Tibial artery (tissue), 4 donors: ENCODE results near the gene EHBP1.

Experiments used
- DNase-seq, 2 donors: peaks; one replicate each; pipeline ENCODE4 v3.0.0-alpha.2; 2019
- H3K27ac ChIP-seq, 2 donors: fragments of 200-600 bp; sonication (generic) in 1 of 2; 1 replicate in 1 of 2; 2 replicates in 1 of 2; pipeline ENCODE4 v1.5.1; 2018 to 2019; ENCODE audit warnings: mild to moderate bottlenecking in 1 of 2
- H3K27me3 ChIP-seq, 2 donors: fragments of 200-600 bp; sonication (generic) in 1 of 2; one replicate each; pipeline versions ENCODE4 v1.5.1 to v1.6.0; 2016 to 2019
- H3K36me3 ChIP-seq, 3 donors: fragments of 200-600 bp; sonication (generic) in 2 of 3; one replicate each; pipeline ENCODE4 v1.5.1; 2016 to 2019; ENCODE audit warnings: mild to moderate bottlenecking in 2 of 3
- H3K4me1 ChIP-seq, 4 donors: fragments of 200-600 bp; sonication (generic) in 2 of 4; 1 replicate in 3 of 4; 2 replicates in 1 of 4; pipeline ENCODE4 v1.5.1; 2016 to 2019
- H3K4me3 ChIP-seq, 2 donors: fragments of 200-600 bp; sonication (generic) in 1 of 2; 1 replicate in 1 of 2; 2 replicates in 1 of 2; pipeline ENCODE4 v1.5.1; 2018 to 2019; ENCODE audit warnings: mild to moderate bottlenecking in 2 of 2
- H3K9me3 ChIP-seq, 3 donors: fragments of 200-600 bp; sonication (generic) in 1 of 3; one replicate each; pipeline ENCODE4 v1.5.1; 2016 to 2019
- CTCF ChIP-seq, 2 experiments: fragments of 200-600 bp in 1 of 2; fragments of 450-650 bp in 1 of 2; IDR thresholded peaks; one replicate each; pipeline ENCODE4 v1.5.1; 2017 to 2019; ENCODE audit warnings: antibody characterized with exemption in 2 of 2, mild to moderate bottlenecking in 1 of 2, moderate library complexity in 1 of 2
- intact Hi-C: fragments of 100-400 bp; cut with DNase I; formaldehyde crosslinking; loops from one replicate; pipeline ENCODE4 v1.15.0; 2023; ENCODE audit warnings: low total_unique reads

The EHBP1 gene

GRCh38 chr2:62727259-62727867 is 21.9 kb downstream of the EHBP1 start:
- intact Hi-C loops: no loop called here
- Histone ChIP-seq H3K4me1 (peaks cover 0 to 6% (median 0%) of the 10 kb centered on the region in 4 donors), H3K4me3 (no peak overlapping the region), H3K27ac (no peak overlapping the region), H3K9me3 (peaks cover 0 to 14% (median 8%) of the 10 kb centered on the region in 3 donors), H3K36me3 (no peaks in the 10 kb centered on the region), H3K27me3 (no peaks in the 10 kb centered on the region)
- no peak for TF ChIP-seq CTCF (IDR thresholded peaks at IDR 0.05)
- no peak for DNase-seq

GRCh38 chr2:62727876-62728566 is 22.5 kb downstream of the EHBP1 start:
- peaks cover 0 to 17% (median 8%) of the 10 kb centered on the region in 3 donors for H3K9me3 ChIP-seq
- intact Hi-C loops: no loop called here
- H3K4me1 ChIP-seq: peaks cover 0 to 6% (median 0%) of the 10 kb centered on the region in 4 donors
- DNase-seq: no peak
- no peak overlapping the region for H3K27ac ChIP-seq
- TF ChIP-seq CTCF (IDR thresholded peaks at IDR 0.05): no peak
- H3K4me3 ChIP-seq: no peak overlapping the region
- H3K36me3 ChIP-seq: no peaks in the 10 kb centered on the region
- H3K27me3 ChIP-seq: no peaks in the 10 kb centered on the region

- no peaks in the 10 kb centered on the region for H3K27me3 ChIP-seq
- TF ChIP-seq CTCF (IDR thresholded peaks at IDR 0.05): no peak
- no peak overlapping the region for H3K27ac ChIP-seq
- no peaks in the 10 kb centered on the region for H3K36me3 ChIP-seq
- intact Hi-C loops: no loop called here
- H3K4me3 ChIP-seq: no peak overlapping the region
- peaks cover 0 to 17% (median 8%) of the 10 kb centered on the region in 3 donors for H3K9me3 ChIP-seq
- no peak for DNase-seq
- H3K4me1 ChIP-seq: no peaks in the 10 kb centered on the region
Measured at GRCh38 chr2:62731275-62731674, 25.8 kb downstream of the EHBP1 start.

- no peak for DNase-seq
- H3K36me3 ChIP-seq: no peaks in the 10 kb centered on the region
- H3K9me3 ChIP-seq: peaks cover 0 to 17% (median 8%) of the 10 kb centered on the region in 3 donors
- no peak for TF ChIP-seq CTCF (IDR thresholded peaks at IDR 0.05)
- no peaks in the 10 kb centered on the region for H3K27me3 ChIP-seq
- no peaks in the 10 kb centered on the region for H3K4me1 ChIP-seq
- no peak overlapping the region for H3K27ac ChIP-seq
- H3K4me3 ChIP-seq: no peak overlapping the region
- intact Hi-C loops: no loop called here
Measured at GRCh38 chr2:62732262-62732777, 26.8 kb downstream of the EHBP1 start.

GRCh38 chr2:62733546-62733945 is 28.0 kb downstream of the EHBP1 start:
- intact Hi-C loops: no loop called here
- Histone ChIP-seq H3K27ac (no peak overlapping the region), H3K4me1 (no peaks in the 10 kb centered on the region), H3K36me3 (no peaks in the 10 kb centered on the region), H3K27me3 (no peaks in the 10 kb centered on the region), H3K4me3 (no peak overlapping the region), H3K9me3 (peaks cover 0 to 17% (median 8%) of the 10 kb centered on the region in 3 donors)
- no peak for TF ChIP-seq CTCF (IDR thresholded peaks at IDR 0.05)
- DNase-seq: no peak
